Measurements from ENCODE around the gene SNPH. TPM values are rescaled to one million over a fixed set of nuclear protein-coding genes. Genes with fewer than 3 reads are reported as not detected.

Gene SNPH
- total RNA-seq, 4 donors from 2014 or later, result 9.3 to 16.2 (median 13.6) TPM

DNA sequence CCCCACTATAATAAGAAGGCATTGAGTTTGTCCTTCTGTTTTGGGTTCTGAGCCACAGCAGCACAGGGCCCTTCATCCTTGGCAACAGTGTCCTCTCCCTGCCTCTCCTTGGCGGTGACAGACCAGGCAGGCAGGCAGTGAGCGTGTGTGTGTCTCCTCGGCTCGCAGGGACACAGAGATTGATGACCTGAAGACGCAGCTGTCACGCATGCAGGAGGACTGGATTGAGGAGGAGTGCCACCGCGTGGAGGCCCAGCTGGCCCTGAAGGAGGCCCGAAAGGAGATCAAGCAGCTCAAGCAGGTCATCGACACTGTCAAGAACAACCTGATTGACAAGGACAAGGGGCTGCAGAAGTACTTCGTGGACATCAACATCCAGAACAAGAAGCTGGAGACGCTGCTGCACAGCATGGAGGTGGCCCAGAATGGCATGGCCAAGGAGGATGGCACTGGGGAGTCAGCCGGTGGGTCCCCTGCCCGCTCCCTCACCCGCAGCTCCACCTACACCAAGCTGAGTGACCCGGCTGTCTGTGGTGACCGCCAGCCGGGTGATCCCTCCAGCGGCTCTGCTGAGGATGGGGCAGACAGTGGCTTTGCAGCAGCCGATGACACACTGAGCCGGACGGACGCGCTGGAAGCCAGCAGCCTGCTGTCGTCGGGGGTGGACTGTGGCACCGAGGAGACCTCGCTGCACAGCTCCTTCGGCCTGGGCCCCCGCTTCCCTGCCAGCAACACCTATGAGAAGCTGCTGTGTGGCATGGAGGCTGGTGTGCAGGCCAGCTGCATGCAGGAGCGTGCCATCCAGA, 38.8 kb downstream of the SNPH start:
- H3K27ac ChIP-seq, result peak overlapping the region in 1 of 3 donors; percentile 68
- H3K27me3 ChIP-seq, result no peaks in the 10 kb centered on the region
- no peak for TF ChIP-seq POLR2A (IDR thresholded peaks at IDR 0.05)
- TF ChIP-seq, protein P1, sequence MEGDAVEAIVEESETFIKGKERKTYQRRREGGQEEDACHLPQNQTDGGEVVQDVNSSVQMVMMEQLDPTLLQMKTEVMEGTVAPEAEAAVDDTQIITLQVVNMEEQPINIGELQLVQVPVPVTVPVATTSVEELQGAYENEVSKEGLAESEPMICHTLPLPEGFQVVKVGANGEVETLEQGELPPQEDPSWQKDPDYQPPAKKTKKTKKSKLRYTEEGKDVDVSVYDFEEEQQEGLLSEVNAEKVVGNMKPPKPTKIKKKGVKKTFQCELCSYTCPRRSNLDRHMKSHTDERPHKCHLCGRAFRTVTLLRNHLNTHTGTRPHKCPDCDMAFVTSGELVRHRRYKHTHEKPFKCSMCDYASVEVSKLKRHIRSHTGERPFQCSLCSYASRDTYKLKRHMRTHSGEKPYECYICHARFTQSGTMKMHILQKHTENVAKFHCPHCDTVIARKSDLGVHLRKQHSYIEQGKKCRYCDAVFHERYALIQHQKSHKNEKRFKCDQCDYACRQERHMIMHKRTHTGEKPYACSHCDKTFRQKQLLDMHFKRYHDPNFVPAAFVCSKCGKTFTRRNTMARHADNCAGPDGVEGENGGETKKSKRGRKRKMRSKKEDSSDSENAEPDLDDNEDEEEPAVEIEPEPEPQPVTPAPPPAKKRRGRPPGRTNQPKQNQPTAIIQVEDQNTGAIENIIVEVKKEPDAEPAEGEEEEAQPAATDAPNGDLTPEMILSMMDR (IDR thresholded peaks at IDR 0.05), result no peak
- WGBS, 2 donors, result 76 to 78% methylated on average over 28 to 29 of the region's 31 CpGs
- H3K9me3 ChIP-seq, result no peaks in the 10 kb centered on the region
- H3K36me3 ChIP-seq, result peaks cover 0 to 5% of the 10 kb centered on the region in 2 donors
- no peak overlapping the region for H3K4me3 ChIP-seq (replicated peaks in 1 of 3)
- peak; percentile 25 to 44 for DNase-seq
- peaks cover 10 to 17% of the 10 kb centered on the region in 2 donors for H3K4me1 ChIP-seq
- intact Hi-C loops (cut with DNase I), result no loop called here

DNA sequence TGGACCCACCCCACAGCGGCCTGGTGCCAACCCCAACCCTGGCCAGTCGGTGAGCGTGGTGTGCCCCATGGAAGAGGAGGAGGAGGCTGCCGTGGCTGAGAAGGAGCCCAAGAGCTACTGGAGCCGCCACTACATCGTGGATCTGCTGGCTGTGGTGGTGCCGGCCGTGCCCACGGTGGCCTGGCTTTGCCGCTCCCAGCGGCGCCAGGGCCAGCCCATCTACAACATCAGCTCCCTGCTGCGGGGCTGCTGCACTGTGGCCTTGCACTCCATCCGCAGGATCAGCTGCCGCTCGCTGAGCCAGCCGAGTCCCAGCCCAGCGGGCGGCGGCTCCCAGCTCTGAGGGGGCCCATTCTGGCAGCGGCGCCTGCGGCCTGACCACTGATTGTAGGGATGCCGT, 39.6 kb downstream of the SNPH start:
- no peak overlapping the region for H3K27ac ChIP-seq
- no peaks in the 10 kb centered on the region for H3K27me3 ChIP-seq
- TF ChIP-seq, protein P1 (IDR thresholded peaks at IDR 0.05), result no peak
- TF ChIP-seq POLR2A (IDR thresholded peaks at IDR 0.05), result no peak
- H3K4me3 ChIP-seq (replicated peaks in 1 of 3), result no peak overlapping the region
- H3K4me1 ChIP-seq, result peaks cover 10 to 17% of the 10 kb centered on the region in 2 donors
- WGBS, 2 donors, result 92 to 94% methylated on average over 20 to 21 of the region's 24 CpGs
- H3K36me3 ChIP-seq, result peaks cover 0 to 5% of the 10 kb centered on the region in 2 donors
- intact Hi-C loops (cut with DNase I), result no loop called here
- no peak for DNase-seq
- no peaks in the 10 kb centered on the region for H3K9me3 ChIP-seq

DNA sequence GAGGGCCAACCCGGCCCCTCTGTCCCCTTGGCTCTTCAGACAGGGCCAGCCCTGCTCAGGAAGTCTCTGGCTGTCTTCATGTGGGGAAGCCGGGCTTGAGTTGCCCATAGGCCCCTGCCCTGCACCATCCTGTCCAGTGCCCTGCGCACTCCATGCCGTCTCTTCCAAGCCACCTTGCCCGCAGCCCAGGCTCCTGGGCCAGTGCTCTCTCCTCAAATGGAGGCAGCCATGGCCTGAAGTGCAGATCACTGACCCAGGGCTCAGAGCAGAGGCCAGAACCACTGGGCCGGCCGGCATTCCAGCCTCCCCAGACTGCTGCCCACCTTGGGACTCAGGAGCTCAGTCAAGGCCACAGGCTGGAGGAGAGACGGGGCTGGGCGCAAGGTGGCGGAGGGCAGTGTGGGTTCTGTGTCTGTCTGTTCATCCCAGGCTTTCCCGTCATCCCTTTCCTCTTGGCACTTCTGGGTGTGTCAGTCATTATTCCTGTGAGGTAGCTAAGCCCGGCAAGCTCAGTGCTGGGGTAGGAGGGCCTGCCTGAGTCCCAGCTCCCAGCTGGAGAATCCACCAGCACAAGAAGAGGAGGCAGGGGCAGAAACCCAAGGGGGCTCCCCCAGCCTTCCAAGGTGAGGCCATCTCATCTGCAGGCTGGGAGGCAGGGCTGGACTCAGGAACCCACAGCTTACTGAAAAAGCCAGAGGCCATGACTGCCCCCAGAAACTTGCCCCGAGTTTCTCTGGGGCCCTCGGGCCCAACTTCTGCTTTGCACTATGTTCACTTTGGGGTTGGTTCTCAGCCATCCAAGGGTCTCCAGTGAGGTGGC, 40.4 kb downstream of the SNPH start:
- no peak for TF ChIP-seq POLR2A (IDR thresholded peaks at IDR 0.05)
- TF ChIP-seq, protein P1 (IDR thresholded peaks at IDR 0.05), result no peak
- WGBS, 2 donors, result 79 to 88% methylated on average over 10 to 13 of the region's 14 CpGs
- intact Hi-C loops (cut with DNase I), result no loop called here

DNA sequence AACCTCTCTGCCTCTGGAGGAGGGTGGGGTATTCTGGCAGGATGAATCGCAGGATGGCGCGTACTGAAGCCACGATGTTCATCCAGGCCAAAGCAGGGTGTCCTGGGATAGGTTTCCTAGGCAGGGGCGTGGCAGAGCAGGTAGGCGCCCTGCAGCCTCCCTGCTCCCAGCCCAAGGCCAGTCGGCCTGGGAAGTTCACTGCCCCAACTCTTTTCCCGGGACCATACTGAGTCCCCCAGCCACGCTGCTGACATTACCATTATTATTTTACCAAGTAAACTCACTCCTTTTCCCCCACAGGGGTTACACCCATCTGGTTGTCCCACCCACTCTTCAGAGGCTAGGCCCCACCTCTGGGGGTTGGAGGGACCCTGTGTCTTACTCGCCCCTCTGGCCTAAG, 41.1 kb downstream of the SNPH start:
- H3K4me3 ChIP-seq (replicated peaks in 1 of 3), result no peak overlapping the region
- no peak for TF ChIP-seq POLR2A (IDR thresholded peaks at IDR 0.05)
- TF ChIP-seq, protein P1 (IDR thresholded peaks at IDR 0.05), result no peak
- no peak overlapping the region for H3K27ac ChIP-seq
- H3K27me3 ChIP-seq, result no peaks in the 10 kb centered on the region
- H3K36me3 ChIP-seq, result peaks cover 0 to 5% of the 10 kb centered on the region in 2 donors
- no peaks in the 10 kb centered on the region for H3K9me3 ChIP-seq
- WGBS, 2 donors, result 95 to 97% methylated on average over 7 to 10 of the region's 10 CpGs
- intact Hi-C loops (cut with DNase I), result no loop called here
- peaks cover 10 to 17% of the 10 kb centered on the region in 2 donors for H3K4me1 ChIP-seq
- no peak for DNase-seq

More for the DNA sequence above, 40.4 kb downstream of the SNPH start:
- Histone ChIP-seq H3K9me3 (no peaks in the 10 kb centered on the region), H3K4me3 (replicated peaks in 1 of 3) (no peak overlapping the region), H3K27me3 (no peaks in the 10 kb centered on the region), H3K4me1 (peaks cover 10 to 17% of the 10 kb centered on the region in 2 donors), H3K27ac (no peak overlapping the region), H3K36me3 (peaks cover 0 to 5% of the 10 kb centered on the region in 2 donors)
- no peak for DNase-seq
